ENCODE data around the gene KCNJ12. TPM values are rescaled to one million over a fixed set of nuclear protein-coding genes. Genes with fewer than 3 reads are reported as not detected.

Gene KCNJ12
- total RNA-seq, 4 donors from 2014 or later = 3.8 to 14.2 (median 6.3) TPM

GRCh38 chr17:21359483-21359840 is 16.7 kb upstream of the KCNJ12 start:
- H3K4me3 ChIP-seq (ENCODE audit: low read depth, poor library complexity, severe bottlenecking) = no peak overlapping the region
- WGBS, 2 donors = 69 to 79% methylated on average over 8 to 9 of the region's 9 CpGs
- intact Hi-C loops (cut with DNase I; ENCODE audit: low total_unique reads) = no loop called here
- DNase-seq (ENCODE audit: low spot score in 2 of 2) = no peak
- TF ChIP-seq POLR2A (IDR thresholded peaks at IDR 0.05) = no peak

- intact Hi-C loops (cut with DNase I; ENCODE audit: low total_unique reads) = no loop called here
- TF ChIP-seq, protein P1, sequence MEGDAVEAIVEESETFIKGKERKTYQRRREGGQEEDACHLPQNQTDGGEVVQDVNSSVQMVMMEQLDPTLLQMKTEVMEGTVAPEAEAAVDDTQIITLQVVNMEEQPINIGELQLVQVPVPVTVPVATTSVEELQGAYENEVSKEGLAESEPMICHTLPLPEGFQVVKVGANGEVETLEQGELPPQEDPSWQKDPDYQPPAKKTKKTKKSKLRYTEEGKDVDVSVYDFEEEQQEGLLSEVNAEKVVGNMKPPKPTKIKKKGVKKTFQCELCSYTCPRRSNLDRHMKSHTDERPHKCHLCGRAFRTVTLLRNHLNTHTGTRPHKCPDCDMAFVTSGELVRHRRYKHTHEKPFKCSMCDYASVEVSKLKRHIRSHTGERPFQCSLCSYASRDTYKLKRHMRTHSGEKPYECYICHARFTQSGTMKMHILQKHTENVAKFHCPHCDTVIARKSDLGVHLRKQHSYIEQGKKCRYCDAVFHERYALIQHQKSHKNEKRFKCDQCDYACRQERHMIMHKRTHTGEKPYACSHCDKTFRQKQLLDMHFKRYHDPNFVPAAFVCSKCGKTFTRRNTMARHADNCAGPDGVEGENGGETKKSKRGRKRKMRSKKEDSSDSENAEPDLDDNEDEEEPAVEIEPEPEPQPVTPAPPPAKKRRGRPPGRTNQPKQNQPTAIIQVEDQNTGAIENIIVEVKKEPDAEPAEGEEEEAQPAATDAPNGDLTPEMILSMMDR (IDR thresholded peaks at IDR 0.05) = no peak
- no peak for TF ChIP-seq POLR2A (IDR thresholded peaks at IDR 0.05)
- WGBS, 2 donors = 78 to 79% methylated on average over 7 of the region's 7 CpGs
- no peak overlapping the region for H3K4me3 ChIP-seq (ENCODE audit: low read depth, poor library complexity, severe bottlenecking)
- no peak for DNase-seq (ENCODE audit: low spot score in 2 of 2)
Observed at GRCh38 chr17:21360048-21360447, 16.1 kb upstream of the KCNJ12 start.

DNA sequence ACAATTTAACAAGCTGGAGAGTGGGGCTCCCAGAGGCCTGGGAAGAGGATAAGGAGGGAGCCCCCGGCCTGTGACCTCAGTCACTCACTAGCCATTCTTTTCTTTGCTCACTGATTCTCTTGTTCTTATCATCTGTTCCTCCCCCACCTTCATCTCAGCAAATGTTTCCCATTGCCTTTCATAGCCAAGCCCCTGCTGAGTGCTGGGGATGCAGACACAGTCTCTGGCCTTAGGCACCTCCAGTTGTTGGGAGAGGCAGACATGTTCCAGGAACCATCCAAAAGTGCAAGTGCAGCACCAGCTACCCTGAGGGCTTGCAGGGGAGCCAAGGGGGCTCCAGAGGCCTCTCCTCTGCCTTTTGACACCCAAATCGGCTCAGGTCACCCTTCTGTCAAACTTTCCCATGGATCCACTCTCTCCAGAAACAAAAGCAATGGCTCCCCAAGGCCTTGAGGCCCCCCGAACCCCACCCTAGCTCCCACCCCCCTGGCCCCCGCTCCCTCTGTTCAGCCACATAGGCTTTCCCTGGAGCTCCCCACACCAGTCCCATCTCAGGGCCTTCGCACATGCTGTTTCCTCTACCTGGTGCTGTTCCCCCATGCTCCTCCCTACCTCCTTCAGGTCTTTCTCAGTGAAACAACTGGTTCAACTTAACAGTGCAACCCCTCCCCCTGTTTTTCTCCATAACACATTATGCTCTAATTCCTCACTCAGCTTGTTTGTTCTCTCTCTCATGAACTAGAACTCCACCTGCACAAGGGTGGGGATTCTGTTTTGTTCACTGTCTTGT is 14.9 kb upstream of the KCNJ12 start:
- WGBS, 2 donors = 82 to 88% methylated on average over 5 of the region's 5 CpGs
- no peak for DNase-seq (ENCODE audit: low spot score in 2 of 2)
- no peak for TF ChIP-seq POLR2A (IDR thresholded peaks at IDR 0.05)
- H3K4me3 ChIP-seq (ENCODE audit: low read depth, poor library complexity, severe bottlenecking) = no peak overlapping the region
- intact Hi-C loops (cut with DNase I; ENCODE audit: low total_unique reads) = no loop called here

DNA sequence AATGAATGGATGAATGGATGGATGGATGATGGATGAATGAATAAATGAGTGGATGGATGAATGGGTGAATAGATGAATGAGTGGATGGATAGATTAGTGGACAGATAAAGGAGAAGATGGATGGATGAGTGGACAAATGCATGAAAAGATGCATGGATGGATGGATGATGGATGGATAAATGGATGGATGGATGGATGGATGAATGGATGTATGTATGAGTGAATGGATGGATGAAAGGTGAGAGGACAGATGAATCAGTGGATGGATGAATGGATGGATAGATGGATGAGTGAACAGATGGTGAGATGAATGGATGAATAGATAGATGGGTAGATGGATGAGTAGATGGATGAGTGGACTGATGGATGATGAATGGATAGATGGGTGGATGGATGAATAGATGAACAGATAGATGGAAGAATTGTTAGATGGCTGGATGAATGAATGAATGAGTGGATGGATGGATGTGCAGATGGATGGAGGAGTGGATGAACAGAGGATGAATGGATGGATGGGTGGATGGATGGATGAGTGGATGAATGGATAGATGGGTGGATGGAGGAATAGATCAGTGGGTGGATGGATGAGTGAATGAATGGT is 13.7 kb upstream of the KCNJ12 start:
- TF ChIP-seq, protein P1 (IDR thresholded peaks at IDR 0.05) = no peak
- no peak for TF ChIP-seq POLR2A (IDR thresholded peaks at IDR 0.05)
- H3K4me3 ChIP-seq (ENCODE audit: low read depth, poor library complexity, severe bottlenecking) = no peak overlapping the region
- intact Hi-C loops (cut with DNase I; ENCODE audit: low total_unique reads) = no loop called here
- DNase-seq (ENCODE audit: low spot score in 2 of 2) = no peak

DNA sequence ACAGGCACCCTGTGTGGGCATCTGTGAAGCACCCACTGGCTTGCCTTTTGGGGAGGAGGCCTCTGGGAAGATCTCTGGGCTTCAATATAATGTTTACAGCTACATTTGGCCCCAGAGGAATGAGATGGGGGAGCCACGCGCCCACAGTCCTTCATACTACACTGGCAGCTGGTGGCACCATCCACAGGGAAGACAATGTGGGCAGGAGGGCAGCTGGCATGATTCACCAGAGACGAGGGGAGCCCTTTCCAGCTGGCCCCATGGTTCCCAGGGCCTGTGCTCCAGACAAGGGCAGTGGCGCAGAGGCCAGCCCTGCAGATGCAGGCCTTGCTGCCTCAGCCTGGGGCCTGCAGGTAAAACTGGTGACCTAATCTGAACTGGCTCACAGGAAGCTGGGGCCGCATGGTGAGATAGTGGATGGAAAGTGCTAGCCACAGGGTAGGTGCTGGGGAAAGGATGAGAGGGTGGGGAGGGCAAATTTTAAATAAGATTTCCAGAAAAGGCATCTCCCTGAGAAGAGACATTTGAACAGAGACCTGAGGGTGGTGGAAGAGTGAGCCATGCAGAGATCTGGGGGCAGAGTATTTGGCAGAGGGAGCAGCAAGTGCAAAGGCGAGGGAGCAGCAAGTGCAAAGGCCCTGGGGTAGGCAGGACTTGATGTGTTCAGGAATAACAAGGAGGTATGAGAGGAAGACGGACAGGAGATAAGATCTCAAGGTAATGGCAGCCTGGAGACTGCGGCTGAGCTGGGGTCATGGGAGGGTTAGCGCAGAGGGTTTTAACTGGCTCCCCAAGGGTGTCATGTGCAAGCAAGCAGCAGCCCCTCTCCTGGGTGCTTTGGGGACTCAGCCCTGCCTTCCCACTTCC is 12.1 kb upstream of the KCNJ12 start:
- DNase-seq (ENCODE audit: low spot score in 2 of 2) = no peak
- TF ChIP-seq POLR2A (IDR thresholded peaks at IDR 0.05) = no peak
- TF ChIP-seq, protein P1 (IDR thresholded peaks at IDR 0.05) = no peak
- WGBS, 2 donors = 87 to 92% methylated on average over 9 of the region's 9 CpGs
- H3K4me3 ChIP-seq (ENCODE audit: low read depth, poor library complexity, severe bottlenecking) = no peak overlapping the region
- intact Hi-C loops (cut with DNase I; ENCODE audit: low total_unique reads) = no loop called here

- TF ChIP-seq, protein P1 (IDR thresholded peaks at IDR 0.05) = no peak
- TF ChIP-seq POLR2A (IDR thresholded peaks at IDR 0.05) = no peak
- intact Hi-C loops (cut with DNase I; ENCODE audit: low total_unique reads) = no loop called here
- H3K4me3 ChIP-seq (ENCODE audit: low read depth, poor library complexity, severe bottlenecking) = no peak overlapping the region
- 74 to 82% methylated on average over 4 to 7 of the region's 7 CpGs for WGBS, 2 donors
- DNase-seq (ENCODE audit: low spot score in 2 of 2) = no peak
Observed at GRCh38 chr17:21365016-21365415, 11.1 kb upstream of the KCNJ12 start.
